Ishikawa (cell line): ENCODE data around the gene ETV6.

Experiments
- CEBPB ChIP-seq: IDR thresholded peaks from 2 replicates; pipeline ENCODE4 v1.6.1; 2012
- CREB1 ChIP-seq: IDR thresholded peaks from 2 replicates; pipeline ENCODE4 v1.6.1; 2012; ENCODE audit warnings: low read depth
- EGR1 ChIP-seq: IDR thresholded peaks from 2 replicates; pipeline ENCODE4 v1.6.1; 2012
- EP300 ChIP-seq: IDR thresholded peaks from 2 replicates; pipeline ENCODE4 v1.6.1; 2012; ENCODE audit warnings: borderline replicate concordance
- FOXM1 ChIP-seq: IDR thresholded peaks from 2 replicates; pipeline ENCODE4 v1.6.1; 2012; ENCODE audit warnings: low read depth, borderline replicate concordance
- NFIC ChIP-seq: IDR thresholded peaks from 2 replicates; pipeline ENCODE4 v1.6.1; 2012
- RAD21 ChIP-seq: IDR thresholded peaks from 2 replicates; pipeline ENCODE4 v1.6.1; 2012; ENCODE audit warnings: low read depth
- REST ChIP-seq: IDR thresholded peaks from 2 replicates; pipeline ENCODE4 v1.6.1; 2012; ENCODE audit warnings: low read depth, mild to moderate bottlenecking
- TAF1 ChIP-seq: IDR thresholded peaks from 2 replicates; pipeline ENCODE4 v1.6.1; 2012; ENCODE audit warnings: low read depth, mild to moderate bottlenecking
- TCF12 ChIP-seq: IDR thresholded peaks from 2 replicates; pipeline ENCODE4 v1.6.1; 2012; ENCODE audit warnings: low read depth
- TEAD4 ChIP-seq: IDR thresholded peaks from 2 replicates; pipeline ENCODE4 v1.6.1; 2012
- USF1 ChIP-seq: IDR thresholded peaks from 2 replicates; pipeline ENCODE4 v1.6.1; 2012
- YY1 ChIP-seq: IDR thresholded peaks from 2 replicates; pipeline ENCODE4 v1.6.1; 2012; ENCODE audit warnings: low read depth
- ZBTB7A ChIP-seq: IDR thresholded peaks from 2 replicates; pipeline ENCODE4 v1.6.1; 2012; ENCODE audit warnings: low read depth
- TF ChIP-seq, protein P1 (sequence below): IDR thresholded peaks from 2 replicates; pipeline ENCODE4 v1.6.1; 2012

Gene ETV6

DNA sequence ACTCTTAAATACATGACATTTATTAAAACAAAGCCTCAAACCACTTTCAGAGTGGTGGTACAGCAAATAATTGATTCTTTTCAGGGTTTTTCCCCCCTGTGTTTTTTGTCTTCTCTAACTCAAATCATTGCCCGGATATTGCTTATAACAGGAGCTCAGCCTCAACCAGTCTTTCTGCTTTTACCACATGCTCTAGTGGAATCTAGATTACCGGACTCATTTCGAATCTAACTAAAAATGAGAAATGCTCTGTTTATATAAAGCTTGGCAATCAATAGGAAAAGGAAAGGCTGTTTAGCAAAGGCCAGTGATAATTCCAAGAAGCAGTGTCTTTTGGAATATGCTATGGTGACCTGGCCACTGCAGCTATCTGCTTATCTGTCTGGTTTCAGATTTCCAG, 161.5 kb downstream of the ETV6 start:
- TF ChIP-seq USF1 (no peak), EGR1 (no peak), FOXM1 (no peak), CEBPB (no peak), TCF12 (no peak), RAD21 (no peak), YY1 (no peak)

DNA sequence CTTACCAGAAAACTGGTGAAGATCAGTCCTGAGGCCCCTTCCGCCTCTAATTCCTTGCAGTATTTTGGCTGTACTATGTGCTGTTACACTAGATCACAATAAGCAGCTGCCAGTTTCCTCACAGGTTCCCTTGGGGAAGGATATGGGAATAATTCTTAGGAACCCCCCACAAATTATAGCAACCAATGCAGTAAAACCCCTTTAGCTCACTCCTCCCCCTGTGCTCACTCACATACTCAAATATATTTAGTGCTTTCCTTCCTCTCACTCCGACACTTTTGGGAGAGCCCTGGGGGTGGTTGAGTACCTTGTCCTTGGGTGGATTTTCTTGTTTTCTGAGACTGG, 162.7 kb downstream of the ETV6 start:
- no peak for TF ChIP-seq REST
- TF ChIP-seq EP300: no peak
- TF ChIP-seq YY1: no peak
- no peak for TF ChIP-seq FOXM1
- no peak for TF ChIP-seq NFIC
- TF ChIP-seq, protein P1, sequence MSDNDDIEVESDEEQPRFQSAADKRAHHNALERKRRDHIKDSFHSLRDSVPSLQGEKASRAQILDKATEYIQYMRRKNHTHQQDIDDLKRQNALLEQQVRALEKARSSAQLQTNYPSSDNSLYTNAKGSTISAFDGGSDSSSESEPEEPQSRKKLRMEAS: no peak
- no peak for TF ChIP-seq TEAD4
- no peak for TF ChIP-seq EGR1
- TF ChIP-seq ZBTB7A: no peak
- no peak for TF ChIP-seq RAD21
- no peak for TF ChIP-seq USF1
- no peak for TF ChIP-seq CREB1
- TF ChIP-seq CEBPB: no peak
- TF ChIP-seq TAF1: no peak
- no peak for TF ChIP-seq TCF12

GRCh38 chr12:11812586-11813437, 163.3 kb downstream of the ETV6 start:
- TF ChIP-seq ZBTB7A (no peak), USF1 (no peak)

GRCh38 chr12:11813438-11813813, 164.0 kb downstream of the ETV6 start:
- TF ChIP-seq, protein P1: no peak
- TF ChIP-seq CREB1 (no peak), RAD21 (no peak), TAF1 (no peak), TEAD4 (no peak), ZBTB7A (no peak), CEBPB (no peak), NFIC (no peak), EP300 (no peak), YY1 (no peak), EGR1 (no peak), FOXM1 (no peak), REST (no peak), USF1 (no peak), TCF12 (no peak)

GRCh38 chr12:11814374-11814773, 164.9 kb downstream of the ETV6 start:
- no peak for TF ChIP-seq NFIC

DNA sequence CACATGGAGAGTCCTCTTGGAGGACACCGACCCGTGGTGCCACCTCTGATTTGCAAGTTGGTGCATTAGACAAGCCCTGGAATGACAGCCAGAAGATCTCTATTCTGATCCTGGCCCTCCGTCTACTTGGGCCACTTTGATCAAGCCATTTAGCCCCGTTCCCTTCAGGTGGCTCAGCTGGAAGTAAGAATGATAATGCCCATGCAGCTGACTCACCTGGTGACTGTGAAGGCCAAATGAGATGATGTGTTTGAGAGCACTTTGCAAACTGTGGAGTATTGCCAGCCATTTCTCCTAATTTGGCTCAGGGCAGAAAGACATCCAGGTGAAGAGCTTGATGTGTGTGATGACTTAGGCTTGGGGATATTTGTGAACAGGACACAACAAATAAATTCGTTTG, 165.9 kb downstream of the ETV6 start:
- no peak for TF ChIP-seq NFIC
- TF ChIP-seq CREB1: no peak

DNA sequence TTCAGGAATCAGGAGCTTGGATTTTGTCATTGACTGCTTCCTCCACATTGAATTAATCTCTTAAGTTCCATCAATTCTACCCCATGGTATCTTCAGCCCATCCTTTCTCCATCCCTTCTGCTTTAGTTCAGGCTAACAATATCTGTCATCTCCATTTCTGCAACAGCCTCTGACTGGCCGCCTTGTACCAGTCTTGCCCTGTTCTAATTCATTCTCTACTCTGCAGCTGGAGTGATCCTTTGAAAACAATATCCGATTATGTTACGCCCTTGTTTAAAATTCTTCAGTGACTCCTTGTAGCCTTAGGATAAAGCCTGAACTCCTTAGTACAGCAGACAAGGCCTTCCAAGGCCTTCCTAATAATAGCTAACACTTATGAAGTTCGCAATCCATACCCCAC, 170.2 kb downstream of the ETV6 start:
- no peak for TF ChIP-seq ZBTB7A
- TF ChIP-seq EP300: no peak
- no peak for TF ChIP-seq REST
- TF ChIP-seq TEAD4: no peak
- no peak for TF ChIP-seq YY1
- no peak for TF ChIP-seq EGR1
- TF ChIP-seq TAF1: no peak
- TF ChIP-seq, protein P1: no peak
- TF ChIP-seq FOXM1: no peak
- no peak for TF ChIP-seq TCF12
- TF ChIP-seq RAD21: no peak
- TF ChIP-seq USF1: no peak
- TF ChIP-seq NFIC: no peak
- no peak for TF ChIP-seq CEBPB
- no peak for TF ChIP-seq CREB1
